Measurements from ENCODE around the gene IFITM2.

- TF ChIP-seq, protein P1, sequence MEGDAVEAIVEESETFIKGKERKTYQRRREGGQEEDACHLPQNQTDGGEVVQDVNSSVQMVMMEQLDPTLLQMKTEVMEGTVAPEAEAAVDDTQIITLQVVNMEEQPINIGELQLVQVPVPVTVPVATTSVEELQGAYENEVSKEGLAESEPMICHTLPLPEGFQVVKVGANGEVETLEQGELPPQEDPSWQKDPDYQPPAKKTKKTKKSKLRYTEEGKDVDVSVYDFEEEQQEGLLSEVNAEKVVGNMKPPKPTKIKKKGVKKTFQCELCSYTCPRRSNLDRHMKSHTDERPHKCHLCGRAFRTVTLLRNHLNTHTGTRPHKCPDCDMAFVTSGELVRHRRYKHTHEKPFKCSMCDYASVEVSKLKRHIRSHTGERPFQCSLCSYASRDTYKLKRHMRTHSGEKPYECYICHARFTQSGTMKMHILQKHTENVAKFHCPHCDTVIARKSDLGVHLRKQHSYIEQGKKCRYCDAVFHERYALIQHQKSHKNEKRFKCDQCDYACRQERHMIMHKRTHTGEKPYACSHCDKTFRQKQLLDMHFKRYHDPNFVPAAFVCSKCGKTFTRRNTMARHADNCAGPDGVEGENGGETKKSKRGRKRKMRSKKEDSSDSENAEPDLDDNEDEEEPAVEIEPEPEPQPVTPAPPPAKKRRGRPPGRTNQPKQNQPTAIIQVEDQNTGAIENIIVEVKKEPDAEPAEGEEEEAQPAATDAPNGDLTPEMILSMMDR (IDR thresholded peaks at IDR 0.05): no peak
- TF ChIP-seq POLR2A (IDR thresholded peaks at IDR 0.05): no peak
Measured at GRCh38 chr11:284105-285020, 23.3 kb upstream of the IFITM2 start.
